GM12873 (cell line): ENCODE measurements around the gene CCDC40.

Source experiments
- TF ChIP-seq, protein P1 (sequence below): IDR thresholded peaks from 2 replicates; pipeline ENCODE4 v1.5.1; 2012; ENCODE audit warnings: low read depth, mild to moderate bottlenecking, moderate library complexity, low read length, control low read depth; ENCODE audit not compliant: insufficient read depth; ENCODE audit errors: missing control alignments

Gene CCDC40

GRCh38 chr17:80086081-80086480 is 49.6 kb downstream of the CCDC40 start:
- TF ChIP-seq, protein P1, sequence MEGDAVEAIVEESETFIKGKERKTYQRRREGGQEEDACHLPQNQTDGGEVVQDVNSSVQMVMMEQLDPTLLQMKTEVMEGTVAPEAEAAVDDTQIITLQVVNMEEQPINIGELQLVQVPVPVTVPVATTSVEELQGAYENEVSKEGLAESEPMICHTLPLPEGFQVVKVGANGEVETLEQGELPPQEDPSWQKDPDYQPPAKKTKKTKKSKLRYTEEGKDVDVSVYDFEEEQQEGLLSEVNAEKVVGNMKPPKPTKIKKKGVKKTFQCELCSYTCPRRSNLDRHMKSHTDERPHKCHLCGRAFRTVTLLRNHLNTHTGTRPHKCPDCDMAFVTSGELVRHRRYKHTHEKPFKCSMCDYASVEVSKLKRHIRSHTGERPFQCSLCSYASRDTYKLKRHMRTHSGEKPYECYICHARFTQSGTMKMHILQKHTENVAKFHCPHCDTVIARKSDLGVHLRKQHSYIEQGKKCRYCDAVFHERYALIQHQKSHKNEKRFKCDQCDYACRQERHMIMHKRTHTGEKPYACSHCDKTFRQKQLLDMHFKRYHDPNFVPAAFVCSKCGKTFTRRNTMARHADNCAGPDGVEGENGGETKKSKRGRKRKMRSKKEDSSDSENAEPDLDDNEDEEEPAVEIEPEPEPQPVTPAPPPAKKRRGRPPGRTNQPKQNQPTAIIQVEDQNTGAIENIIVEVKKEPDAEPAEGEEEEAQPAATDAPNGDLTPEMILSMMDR, result no peak

GRCh38 chr17:80086616-80087015 is 50.2 kb downstream of the CCDC40 start:
- TF ChIP-seq, protein P1, result no peak

GRCh38 chr17:80087346-80088265 is 51.2 kb downstream of the CCDC40 start:
- TF ChIP-seq, protein P1, result no peak

DNA sequence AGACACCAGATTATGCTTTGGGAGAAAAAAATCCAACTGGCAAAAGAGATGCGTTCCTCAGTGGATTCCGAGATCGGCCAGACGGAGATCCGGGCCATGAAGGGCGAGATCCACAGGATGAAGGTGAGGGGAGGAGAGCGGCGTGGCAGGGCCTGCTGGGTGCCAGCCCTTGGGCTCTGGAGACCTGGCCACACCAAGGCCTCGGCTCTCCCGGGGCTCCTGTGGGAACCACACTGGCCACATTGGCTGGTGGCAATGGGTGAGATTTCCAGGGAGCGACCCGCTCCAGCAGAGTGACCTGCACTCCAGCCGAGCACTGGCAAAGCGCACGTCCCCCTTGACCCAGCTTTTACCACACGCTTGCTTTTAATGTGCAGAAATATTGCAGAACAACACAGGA is 53.3 kb downstream of the CCDC40 start:
- TF ChIP-seq, protein P1, result no peak

DNA sequence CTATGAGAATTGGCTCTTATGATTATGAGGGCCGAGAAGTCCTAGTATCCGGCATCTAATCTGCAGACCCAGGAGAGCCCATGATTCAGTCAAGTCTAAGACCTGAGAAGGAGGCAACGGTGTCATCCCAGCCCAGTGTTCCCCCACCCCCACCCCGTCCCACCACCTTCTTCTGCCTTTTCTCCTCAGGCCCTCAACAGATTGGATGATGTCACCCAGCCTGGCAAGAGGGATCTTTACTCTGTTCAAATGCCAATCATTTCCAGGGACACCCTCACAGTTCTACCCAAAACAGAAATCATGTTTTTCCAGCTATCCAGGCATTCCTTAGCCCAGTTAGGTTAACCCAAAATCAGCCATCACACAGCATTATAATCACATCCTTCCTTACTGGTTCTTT is 54.9 kb downstream of the CCDC40 start:
- TF ChIP-seq, protein P1, result no peak

- TF ChIP-seq, protein P1, result no peak
Measured at GRCh38 chr17:80092959-80093358, 56.5 kb downstream of the CCDC40 start.

- TF ChIP-seq, protein P1, result no peak
Measured at GRCh38 chr17:80095038-80095843, 58.8 kb downstream of the CCDC40 start.
